Neural progenitor cell (in vitro differentiated cells): ENCODE measurements around the gene GTPBP3.

ENCODE experiments used
- CTCF ChIP-seq: fragments of 200-600 bp; sonication (generic); IDR thresholded peaks from 2 replicates; pipeline ENCODE4 v1.5.1; 2017; ENCODE audit warnings: antibody characterized with exemption, mild to moderate bottlenecking
- EZH2 ChIP-seq: fragments of 200-600 bp; sonication (generic); IDR thresholded peaks from 2 replicates; pipeline ENCODE4 v1.6.1; 2017; ENCODE audit warnings: antibody characterized with exemption, mild to moderate bottlenecking, moderate library complexity

GRCh38 chr19:17327654-17328516, 9.5 kb upstream of the GTPBP3 start:
- TF ChIP-seq CTCF (peak; percentile 69), EZH2 (no peak)
